Neural progenitor cell (in vitro differentiated cells): ENCODE results near the gene KCNQ1. TPM values are rescaled to one million over a fixed set of nuclear protein-coding genes. Genes with fewer than 3 reads are reported as not detected.

Experiments used
- DNase-seq: peaks from one replicate; pipeline ENCODE4 v3.0.0-alpha.2; 2016; ENCODE audit warnings: low spot score
- H2AFZ ChIP-seq: fragments of 200-600 bp; sonication (generic); replicated peaks from 2 replicates; pipeline ENCODE4 v1.6.1; 2016; ENCODE audit warnings: antibody characterized with exemption
- H3F3A ChIP-seq: fragments of 200-600 bp; sonication (generic); 2 replicates; pipeline ENCODE4 v1.6.1; 2016; ENCODE audit warnings: antibody characterized with exemption, low read depth
- H3K27ac ChIP-seq: fragments of 200-600 bp; sonication (generic); 2 replicates; pipeline ENCODE4 v1.5.1; 2016; ENCODE audit warnings: mild to moderate bottlenecking
- H3K27me3 ChIP-seq: fragments of 200-600 bp; sonication (generic); 2 replicates; pipeline ENCODE4 v1.6.1; 2016; ENCODE audit warnings: mild to moderate bottlenecking, moderate library complexity
- H3K36me3 ChIP-seq: fragments of 200-600 bp; sonication (generic); 2 replicates; pipeline ENCODE4 v1.5.1; 2016
- H3K4me1 ChIP-seq: fragments of 200-600 bp; sonication (generic); 2 replicates; pipeline ENCODE4 v1.6.1; 2016; ENCODE audit warnings: mixed run types
- H3K4me2 ChIP-seq: fragments of 200-600 bp; sonication (generic); 2 replicates; pipeline ENCODE4 v1.6.1; 2016
- H3K4me3 ChIP-seq: fragments of 200-600 bp; sonication (generic); 2 replicates; pipeline ENCODE4 v1.5.1; 2016
- H3K79me2 ChIP-seq: fragments of 200-600 bp; sonication (generic); 2 replicates; pipeline ENCODE4 v1.6.1; 2016; ENCODE audit warnings: low read depth
- H3K9ac ChIP-seq: fragments of 200-600 bp; sonication (generic); 2 replicates; pipeline ENCODE4 v1.6.1; 2016
- H3K9me3 ChIP-seq: fragments of 200-600 bp; sonication (generic); 2 replicates; pipeline ENCODE4 v1.5.1; 2016; ENCODE audit warnings: low read depth
- H4K20me1 ChIP-seq: fragments of 200-600 bp; sonication (generic); 2 replicates; pipeline ENCODE4 v1.6.1; 2016; ENCODE audit warnings: low read depth
- H3K27ac Mint-ChIP-seq: 3 replicates; pipeline ENCODE4 v1.8.0; 2021; ENCODE audit warnings: mixed read lengths
- H3K27me3 Mint-ChIP-seq: 2 replicates; pipeline ENCODE4 v1.8.0; 2022; ENCODE audit warnings: low read depth, mild to moderate bottlenecking, inconsistent platforms, moderate library complexity, mixed read lengths; ENCODE audit not compliant: insufficient read depth
- H3K36me3 Mint-ChIP-seq: 3 replicates; pipeline ENCODE4 v1.8.0; 2021; ENCODE audit warnings: mixed read lengths
- H3K4me1 Mint-ChIP-seq: 3 replicates; pipeline ENCODE4 v1.8.0; 2021; ENCODE audit warnings: mixed read lengths
- H3K4me3 Mint-ChIP-seq: 3 replicates; pipeline ENCODE4 v1.8.0; 2021; ENCODE audit warnings: mild to moderate bottlenecking, moderate library complexity, mixed read lengths
- H3K9me3 Mint-ChIP-seq: 3 replicates; pipeline ENCODE4 v1.8.0; 2020; ENCODE audit warnings: mixed read lengths
- EZH2 ChIP-seq: fragments of 200-600 bp; sonication (generic); IDR thresholded peaks from 2 replicates; pipeline ENCODE4 v1.6.1; 2017; ENCODE audit warnings: antibody characterized with exemption, mild to moderate bottlenecking, moderate library complexity
- EZH2phosphoT487 ChIP-seq: fragments of 200-600 bp; sonication (generic); IDR thresholded peaks from 2 replicates; pipeline ENCODE4 v1.6.1; 2017; ENCODE audit warnings: antibody characterized with exemption
- total RNA-seq: library from RNA; depleted of rRNA; stranded (reverse); fragments of >200 nt; gene quantifications from 2 replicates; pipeline ENCODE4 v1.2.3, GENCODE V29; 2015; ENCODE audit warnings: low replicate concordance
- TF ChIP-seq, protein P1 (sequence below): fragments of 200-600 bp; sonication (generic); IDR thresholded peaks from 2 replicates; pipeline ENCODE4 v1.5.1; 2017; ENCODE audit warnings: antibody characterized with exemption, mild to moderate bottlenecking

Gene KCNQ1
- total RNA-seq, 1 donor from 2014 or later = 0.11 TPM

DNA sequence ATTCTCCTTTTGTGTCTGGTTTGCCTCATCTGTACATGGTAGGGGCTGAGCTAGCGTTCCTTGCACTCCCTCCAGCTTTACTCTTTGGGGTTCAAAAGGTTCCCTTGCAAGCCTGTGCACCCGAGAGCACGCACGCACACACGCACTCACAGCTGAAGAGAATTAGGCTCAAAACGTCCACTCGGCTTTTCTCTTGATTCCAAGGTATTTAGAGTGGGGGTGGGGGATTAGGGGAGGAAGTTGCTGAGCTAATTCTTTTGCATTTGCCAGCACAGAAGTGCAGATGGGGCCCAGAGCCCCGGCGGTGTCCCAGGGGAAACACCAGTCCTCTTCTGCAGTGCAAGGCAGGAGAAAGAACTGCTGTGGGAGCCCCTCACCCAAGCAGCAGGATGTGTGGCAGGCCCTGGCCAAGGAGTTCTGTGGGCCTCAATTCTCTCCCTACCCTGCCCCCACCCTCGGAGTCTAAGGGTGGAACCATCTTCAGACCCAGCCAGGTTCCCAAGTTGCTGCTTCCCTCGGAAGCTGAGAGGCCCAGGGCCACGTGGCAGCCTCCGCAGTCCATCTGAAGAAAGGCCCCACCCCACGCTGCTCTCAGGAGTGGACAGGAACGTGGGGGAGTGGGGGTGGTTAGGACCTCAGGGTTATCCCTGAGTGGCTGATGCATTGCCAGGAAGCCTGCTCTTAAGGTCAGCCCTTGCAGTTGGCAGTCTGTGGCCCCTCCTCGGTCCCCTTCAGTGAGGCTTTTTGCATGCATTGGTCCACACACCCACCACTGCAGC is 258.7 kb downstream of the KCNQ1 start:
- DNase-seq = peak; percentile 69
- H3K79me2 ChIP-seq = peaks cover 11% of the 10 kb centered on the region
- no peak overlapping the region for H3K27ac ChIP-seq
- peaks cover 2% of the 10 kb centered on the region for H3K36me3 Mint-ChIP-seq
- H3K9me3 Mint-ChIP-seq = peaks cover 11% of the 10 kb centered on the region
- no peak for TF ChIP-seq EZH2phosphoT487
- TF ChIP-seq EZH2 = no peak
- TF ChIP-seq, protein P1, sequence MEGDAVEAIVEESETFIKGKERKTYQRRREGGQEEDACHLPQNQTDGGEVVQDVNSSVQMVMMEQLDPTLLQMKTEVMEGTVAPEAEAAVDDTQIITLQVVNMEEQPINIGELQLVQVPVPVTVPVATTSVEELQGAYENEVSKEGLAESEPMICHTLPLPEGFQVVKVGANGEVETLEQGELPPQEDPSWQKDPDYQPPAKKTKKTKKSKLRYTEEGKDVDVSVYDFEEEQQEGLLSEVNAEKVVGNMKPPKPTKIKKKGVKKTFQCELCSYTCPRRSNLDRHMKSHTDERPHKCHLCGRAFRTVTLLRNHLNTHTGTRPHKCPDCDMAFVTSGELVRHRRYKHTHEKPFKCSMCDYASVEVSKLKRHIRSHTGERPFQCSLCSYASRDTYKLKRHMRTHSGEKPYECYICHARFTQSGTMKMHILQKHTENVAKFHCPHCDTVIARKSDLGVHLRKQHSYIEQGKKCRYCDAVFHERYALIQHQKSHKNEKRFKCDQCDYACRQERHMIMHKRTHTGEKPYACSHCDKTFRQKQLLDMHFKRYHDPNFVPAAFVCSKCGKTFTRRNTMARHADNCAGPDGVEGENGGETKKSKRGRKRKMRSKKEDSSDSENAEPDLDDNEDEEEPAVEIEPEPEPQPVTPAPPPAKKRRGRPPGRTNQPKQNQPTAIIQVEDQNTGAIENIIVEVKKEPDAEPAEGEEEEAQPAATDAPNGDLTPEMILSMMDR = no peak
- H3K27me3 ChIP-seq = peaks cover 69% of the 10 kb centered on the region
- H3K4me3 ChIP-seq = no peak overlapping the region
- peaks cover 49% of the 10 kb centered on the region for H3K4me1 Mint-ChIP-seq
- H2AFZ ChIP-seq = peak overlapping the region; percentile 36
- no peaks in the 10 kb centered on the region for H3K36me3 ChIP-seq
- H4K20me1 ChIP-seq = peaks cover 7% of the 10 kb centered on the region
- peaks cover 20% of the 10 kb centered on the region for H3K4me1 ChIP-seq
- H3K9ac ChIP-seq = no peak overlapping the region
- peak overlapping the region; percentile 44 for H3K4me3 Mint-ChIP-seq
- H3K27me3 Mint-ChIP-seq = peaks cover 29% of the 10 kb centered on the region
- peak overlapping the region; percentile 19 for H3K27ac Mint-ChIP-seq
- H3F3A ChIP-seq = peaks cover 13% of the 10 kb centered on the region
- H3K9me3 ChIP-seq = no peaks in the 10 kb centered on the region
- peak overlapping the region; percentile 50 for H3K4me2 ChIP-seq

DNA sequence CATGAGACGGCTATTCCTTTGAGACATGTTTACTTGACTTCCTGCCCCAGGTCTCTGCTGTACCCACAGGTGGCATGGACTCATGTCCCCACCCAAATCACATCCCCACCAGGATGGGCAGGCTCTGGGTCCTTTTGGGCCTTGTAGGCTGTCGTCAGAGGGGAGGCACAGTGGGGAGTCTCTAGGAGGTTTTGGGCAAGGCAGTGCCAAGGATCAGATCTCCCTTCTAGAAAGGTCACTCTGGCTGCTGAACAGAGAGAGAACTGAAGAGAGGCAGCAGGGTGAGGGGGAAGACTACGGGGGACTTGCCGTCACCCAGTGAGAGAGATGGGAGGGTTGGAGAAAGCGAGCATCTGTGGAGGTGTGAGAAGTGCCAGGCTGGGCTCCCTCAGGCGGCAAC is 259.5 kb downstream of the KCNQ1 start:
- H3K27ac Mint-ChIP-seq = peak overlapping the region; percentile 19
- peaks cover 54% of the 10 kb centered on the region for H3K4me1 Mint-ChIP-seq
- Histone ChIP-seq H3F3A (peaks cover 13% of the 10 kb centered on the region), H3K9ac (no peak overlapping the region), H3K27me3 (peaks cover 68% of the 10 kb centered on the region), H3K4me2 (no peak overlapping the region), H3K36me3 (no peaks in the 10 kb centered on the region), H3K4me1 (peaks cover 20% of the 10 kb centered on the region), H2AFZ (no peak overlapping the region), H3K9me3 (no peaks in the 10 kb centered on the region), H3K4me3 (no peak overlapping the region), H4K20me1 (no peaks in the 10 kb centered on the region), H3K79me2 (peaks cover 3% of the 10 kb centered on the region), H3K27ac (no peak overlapping the region)
- H3K4me3 Mint-ChIP-seq = peak overlapping the region; percentile 44
- peaks cover 28% of the 10 kb centered on the region for H3K27me3 Mint-ChIP-seq
- no peak for DNase-seq
- TF ChIP-seq EZH2phosphoT487 = no peak
- TF ChIP-seq, protein P1 = no peak
- no peak for TF ChIP-seq EZH2
- no peaks in the 10 kb centered on the region for H3K36me3 Mint-ChIP-seq
- peaks cover 5% of the 10 kb centered on the region for H3K9me3 Mint-ChIP-seq

DNA sequence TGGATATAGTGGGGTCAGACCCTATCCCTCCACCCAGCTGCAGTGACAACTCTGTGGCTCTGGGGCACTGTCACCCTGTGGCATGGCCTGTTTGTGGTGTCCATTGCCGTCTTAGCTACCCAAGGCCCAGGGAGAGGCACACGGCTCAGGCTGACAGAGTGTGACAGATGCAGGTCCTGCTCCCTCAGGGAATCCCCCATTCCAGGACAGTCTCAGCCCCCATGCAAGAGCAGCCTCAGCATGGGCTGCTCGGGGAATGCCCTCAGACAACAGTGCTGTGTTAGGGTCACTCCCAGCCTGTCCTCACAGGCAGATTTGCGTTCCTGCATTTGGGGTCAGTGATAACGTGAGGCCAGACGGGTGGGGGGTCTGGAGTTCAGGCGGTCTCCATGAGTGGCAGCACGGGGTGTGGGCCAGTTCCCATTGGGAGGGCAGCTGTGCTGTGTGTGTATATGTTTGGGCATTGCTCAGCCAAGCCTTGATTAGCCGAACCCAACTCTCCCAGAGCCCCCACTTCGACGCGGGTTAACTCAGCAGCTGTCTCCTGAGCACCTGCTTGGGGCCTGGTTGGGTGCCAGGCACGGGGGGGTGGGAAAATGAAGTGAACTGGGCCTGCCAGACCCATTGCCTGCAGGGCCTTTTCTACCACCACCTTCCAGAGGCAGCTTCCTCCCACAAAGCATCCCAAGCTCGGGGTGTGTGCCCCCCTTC is 260.2 kb downstream of the KCNQ1 start:
- Mint-ChIP-seq H3K36me3 (no peaks in the 10 kb centered on the region), H3K27me3 (peaks cover 34% of the 10 kb centered on the region), H3K4me1 (peaks cover 58% of the 10 kb centered on the region), H3K27ac (no peak overlapping the region), H3K9me3 (peaks cover 8% of the 10 kb centered on the region), H3K4me3 (peak overlapping the region; percentile 44)
- no peaks in the 10 kb centered on the region for H3K36me3 ChIP-seq
- H3K27me3 ChIP-seq = peaks cover 75% of the 10 kb centered on the region
- peaks cover 20% of the 10 kb centered on the region for H3K4me1 ChIP-seq
- no peak overlapping the region for H3K27ac ChIP-seq
- H3K79me2 ChIP-seq = no peaks in the 10 kb centered on the region
- TF ChIP-seq EZH2 (no peak), EZH2phosphoT487 (no peak)
- TF ChIP-seq, protein P1 = no peak
- H3F3A ChIP-seq = peaks cover 13% of the 10 kb centered on the region
- no peaks in the 10 kb centered on the region for H3K9me3 ChIP-seq
- H4K20me1 ChIP-seq = no peaks in the 10 kb centered on the region
- no peak overlapping the region for H3K4me3 ChIP-seq
- H2AFZ ChIP-seq = no peak overlapping the region
- no peak overlapping the region for H3K9ac ChIP-seq
- DNase-seq = no peak
- H3K4me2 ChIP-seq = no peak overlapping the region
